K562 (cell line): ENCODE results near the gene BCAN. TPM values are rescaled to one million over a fixed set of nuclear protein-coding genes. Genes with fewer than 3 reads are reported as not detected.

Experiments used
- CBX8 ChIP-seq: fragments of 200-600 bp; sonication (generic); IDR thresholded peaks from 2 replicates; pipeline ENCODE4 v1.6.1; 2012; ENCODE audit warnings: borderline replicate concordance, mixed run types, low read depth, mild to moderate bottlenecking, moderate library complexity, mixed read lengths, low read length, control low read depth, inconsistent platforms; ENCODE audit not compliant: poor library complexity, severe bottlenecking; ENCODE audit errors: extremely low read depth
- FOXP1 ChIP-seq: sonication (generic); formaldehyde crosslinking; IDR thresholded peaks from 2 replicates; pipeline ENCODE4 v1.8.0; 2022; ENCODE audit warnings: mild to moderate bottlenecking, missing genetic modification reagents
- GABPA ChIP-seq: fragments of 200-800 bp; sonication (Bioruptor generic); conservative IDR thresholded peaks from 2 replicates; pipeline ENCODE4 v1.6.1; 2016; ENCODE audit warnings: low read depth, missing genetic modification characterization, missing compliant biosample characterization
- KLF16 ChIP-seq: IDR thresholded peaks from 2 replicates; pipeline ENCODE4 v1.6.1; 2016; ENCODE audit warnings: antibody characterized with exemption
- NFRKB ChIP-seq: fragments of 450-650 bp; IDR thresholded peaks from 2 replicates; pipeline ENCODE4 v1.6.1; 2016; ENCODE audit warnings: low read depth
- NR2C1 ChIP-seq, 2 experiments: fragments of 450-650 bp; IDR thresholded peaks; 2 replicates each; pipeline ENCODE4 v1.6.1; 2017; ENCODE audit warnings: mild to moderate bottlenecking in 2 of 2, antibody characterized with exemption in 1 of 2, inconsistent platforms in 1 of 2, missing compliant biosample characterization in 1 of 2, missing genetic modification characterization in 1 of 2
- SMARCE1 ChIP-seq: fragments of 450-650 bp; IDR thresholded peaks from 2 replicates; pipeline ENCODE4 v1.7.1; 2016; ENCODE audit warnings: mild to moderate bottlenecking
- TAF1 ChIP-seq: IDR thresholded peaks from 2 replicates; pipeline ENCODE4 v1.6.1; 2011; ENCODE audit warnings: mild to moderate bottlenecking, low read length, moderate library complexity; ENCODE audit not compliant: insufficient read depth, control insufficient read depth, severe bottlenecking; ENCODE audit errors: extremely low read depth
- ZBTB7A ChIP-seq: IDR thresholded peaks from 2 replicates; pipeline ENCODE4 v1.6.1; 2011; ENCODE audit warnings: low read depth, mild to moderate bottlenecking, low read length, moderate library complexity, borderline replicate concordance; ENCODE audit not compliant: control insufficient read depth
- ZNF24 ChIP-seq: fragments of 450-650 bp; IDR thresholded peaks from 2 replicates; pipeline ENCODE4 v1.6.1; 2016
- ZNF431 ChIP-seq: sonication (generic); formaldehyde crosslinking; IDR thresholded peaks from 2 replicates; pipeline ENCODE4 v1.8.0; 2022; ENCODE audit warnings: mild to moderate bottlenecking, missing genetic modification reagents
- polyA plus RNA-seq, 8 experiments: library from polyadenylated mRNA; depleted of rRNA in 4 of 8; stranded (reverse) in 5 of 8; unstranded in 3 of 8; fragments of >200 nt; fragmentation: Nextera tagmentation in 2 of 8; fragmentation: Illumina TruSeq in 1 of 8; extraction: Ambion mirVana in 2 of 8; extraction: Trizol in 1 of 8; gene quantifications; 2 replicates each; pipeline versions ENCODE4 v1.2.1 to v1.2.3, GENCODE V29; 2011 to 2014; ENCODE audit warnings: inconsistent platforms in 1 of 8, missing spikeins in 1 of 8
- total RNA-seq, 7 experiments: library from RNA; depleted of rRNA in 6 of 7; stranded (reverse); fragments of >200 nt in 6 of 7; fragmentation: Illumina TruSeq in 2 of 7; extraction: Trizol in 2 of 7; gene quantifications; 2 replicates each; pipeline versions ENCODE4 v1.2.1 to v1.2.3, GENCODE V29; 2011 to 2021; ENCODE audit warnings: low replicate concordance in 1 of 7
- TF ChIP-seq, protein P1 (sequence below), 2 experiments: fragments of 450-650 bp in 1 of 2; sonication (generic) in 1 of 2; formaldehyde crosslinking in 1 of 2; IDR thresholded peaks; 2 replicates each; pipeline versions ENCODE4 v1.7.1 to v1.9.0; 2016 to 2022; ENCODE audit warnings: inconsistent platforms in 1 of 2, mild to moderate bottlenecking in 1 of 2, missing genetic modification reagents in 1 of 2
- TF ChIP-seq, protein P2 (sequence below): sonication (generic); formaldehyde crosslinking; IDR thresholded peaks from 2 replicates; pipeline ENCODE4 v1.8.0; 2023; ENCODE audit warnings: mild to moderate bottlenecking, missing genetic modification reagents
- TF ChIP-seq, protein P3 (sequence below): fragments of 200-800 bp; sonication (Bioruptor generic); IDR thresholded peaks from 2 replicates; pipeline ENCODE4 v1.6.1; 2017; ENCODE audit warnings: missing genetic modification characterization, missing compliant biosample characterization

Gene BCAN
- total and polyA plus RNA-seq, 9 of the 15 experiments (the other 6 are each of a cell fraction or from before 2014, with no cell fraction given) = 0.04 to 0.33 (median 0.14) TPM; not detected in 5

DNA sequence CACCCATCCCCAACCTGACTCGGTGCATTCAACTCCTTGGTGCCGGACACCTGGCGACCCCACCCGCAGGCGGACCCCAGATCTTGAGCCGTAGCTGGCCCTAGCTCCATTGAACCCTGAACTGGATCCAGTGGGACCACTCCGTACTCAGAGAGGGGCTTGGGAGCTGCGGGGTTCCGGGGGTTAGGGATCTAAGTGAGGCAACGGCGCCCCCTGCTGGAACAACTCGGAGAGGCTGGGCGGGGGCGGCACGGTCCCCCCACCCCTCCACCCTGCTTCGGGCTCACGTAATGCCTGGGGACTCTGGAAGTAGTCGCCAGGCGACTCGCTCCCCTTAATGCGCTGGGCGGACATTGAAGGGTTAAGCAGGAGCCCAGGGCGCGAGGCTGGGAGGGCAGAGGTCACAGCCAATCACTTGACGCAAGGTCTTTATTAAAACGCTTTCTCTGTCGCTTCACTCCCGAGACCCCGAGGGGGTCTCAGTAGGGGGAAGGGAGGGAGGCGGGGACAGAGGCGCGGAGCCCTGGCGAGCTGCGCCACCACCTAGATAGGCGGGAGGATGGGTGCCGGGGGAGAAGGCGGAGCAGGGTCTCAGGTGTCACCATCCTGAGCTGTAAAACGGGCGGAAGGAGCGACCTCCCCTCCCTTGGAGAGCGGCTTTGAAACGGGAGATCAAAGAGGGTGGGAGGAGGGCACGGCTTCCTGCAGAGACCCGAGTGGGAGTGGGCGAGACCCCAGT lies 64.2 kb downstream of the BCAN start (continued):
- TF ChIP-seq, protein P1, sequence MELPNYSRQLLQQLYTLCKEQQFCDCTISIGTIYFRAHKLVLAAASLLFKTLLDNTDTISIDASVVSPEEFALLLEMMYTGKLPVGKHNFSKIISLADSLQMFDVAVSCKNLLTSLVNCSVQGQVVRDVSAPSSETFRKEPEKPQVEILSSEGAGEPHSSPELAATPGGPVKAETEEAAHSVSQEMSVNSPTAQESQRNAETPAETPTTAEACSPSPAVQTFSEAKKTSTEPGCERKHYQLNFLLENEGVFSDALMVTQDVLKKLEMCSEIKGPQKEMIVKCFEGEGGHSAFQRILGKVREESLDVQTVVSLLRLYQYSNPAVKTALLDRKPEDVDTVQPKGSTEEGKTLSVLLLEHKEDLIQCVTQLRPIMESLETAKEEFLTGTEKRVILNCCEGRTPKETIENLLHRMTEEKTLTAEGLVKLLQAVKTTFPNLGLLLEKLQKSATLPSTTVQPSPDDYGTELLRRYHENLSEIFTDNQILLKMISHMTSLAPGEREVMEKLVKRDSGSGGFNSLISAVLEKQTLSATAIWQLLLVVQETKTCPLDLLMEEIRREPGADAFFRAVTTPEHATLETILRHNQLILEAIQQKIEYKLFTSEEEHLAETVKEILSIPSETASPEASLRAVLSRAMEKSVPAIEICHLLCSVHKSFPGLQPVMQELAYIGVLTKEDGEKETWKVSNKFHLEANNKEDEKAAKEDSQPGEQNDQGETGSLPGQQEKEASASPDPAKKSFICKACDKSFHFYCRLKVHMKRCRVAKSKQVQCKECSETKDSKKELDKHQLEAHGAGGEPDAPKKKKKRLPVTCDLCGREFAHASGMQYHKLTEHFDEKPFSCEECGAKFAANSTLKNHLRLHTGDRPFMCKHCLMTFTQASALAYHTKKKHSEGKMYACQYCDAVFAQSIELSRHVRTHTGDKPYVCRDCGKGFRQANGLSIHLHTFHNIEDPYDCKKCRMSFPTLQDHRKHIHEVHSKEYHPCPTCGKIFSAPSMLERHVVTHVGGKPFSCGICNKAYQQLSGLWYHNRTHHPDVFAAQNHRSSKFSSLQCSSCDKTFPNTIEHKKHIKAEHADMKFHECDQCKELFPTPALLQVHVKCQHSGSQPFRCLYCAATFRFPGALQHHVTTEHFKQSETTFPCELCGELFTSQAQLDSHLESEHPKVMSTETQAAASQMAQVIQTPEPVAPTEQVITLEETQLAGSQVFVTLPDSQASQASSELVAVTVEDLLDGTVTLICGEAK (IDR thresholded peaks at IDR 0.05) = 0 out of 2 replicates have a peak, but pooled peaks have one; percentile 41
- TF ChIP-seq, protein P1 (CRISPR knock-in tag; IDR thresholded peaks at IDR 0.05) = no peak
- TF ChIP-seq, protein P2, sequence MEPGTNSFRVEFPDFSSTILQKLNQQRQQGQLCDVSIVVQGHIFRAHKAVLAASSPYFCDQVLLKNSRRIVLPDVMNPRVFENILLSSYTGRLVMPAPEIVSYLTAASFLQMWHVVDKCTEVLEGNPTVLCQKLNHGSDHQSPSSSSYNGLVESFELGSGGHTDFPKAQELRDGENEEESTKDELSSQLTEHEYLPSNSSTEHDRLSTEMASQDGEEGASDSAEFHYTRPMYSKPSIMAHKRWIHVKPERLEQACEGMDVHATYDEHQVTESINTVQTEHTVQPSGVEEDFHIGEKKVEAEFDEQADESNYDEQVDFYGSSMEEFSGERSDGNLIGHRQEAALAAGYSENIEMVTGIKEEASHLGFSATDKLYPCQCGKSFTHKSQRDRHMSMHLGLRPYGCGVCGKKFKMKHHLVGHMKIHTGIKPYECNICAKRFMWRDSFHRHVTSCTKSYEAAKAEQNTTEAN (CRISPR knock-in tag) = peak; percentile 57; the same call in 1 of the 2 replicates
- TF ChIP-seq TAF1 = peak; percentile 50
- TF ChIP-seq FOXP1 (CRISPR knock-in tag) = no peak
- TF ChIP-seq CBX8 = no peak
- peak; percentile 57 for TF ChIP-seq KLF16
- TF ChIP-seq GABPA = 0 out of 2 replicates have a peak, but pooled peaks have one; percentile 14
- peak; percentile 37; the same call in 1 of the 2 replicates for TF ChIP-seq ZNF24
- peak; percentile 68 for TF ChIP-seq NR2C1 (IDR thresholded peaks at IDR 0.05)
- peak; percentile 71 for TF ChIP-seq NR2C1 (tag; IDR thresholded peaks at IDR 0.05)
- peak; percentile 96 for TF ChIP-seq ZBTB7A
- TF ChIP-seq, protein P3, sequence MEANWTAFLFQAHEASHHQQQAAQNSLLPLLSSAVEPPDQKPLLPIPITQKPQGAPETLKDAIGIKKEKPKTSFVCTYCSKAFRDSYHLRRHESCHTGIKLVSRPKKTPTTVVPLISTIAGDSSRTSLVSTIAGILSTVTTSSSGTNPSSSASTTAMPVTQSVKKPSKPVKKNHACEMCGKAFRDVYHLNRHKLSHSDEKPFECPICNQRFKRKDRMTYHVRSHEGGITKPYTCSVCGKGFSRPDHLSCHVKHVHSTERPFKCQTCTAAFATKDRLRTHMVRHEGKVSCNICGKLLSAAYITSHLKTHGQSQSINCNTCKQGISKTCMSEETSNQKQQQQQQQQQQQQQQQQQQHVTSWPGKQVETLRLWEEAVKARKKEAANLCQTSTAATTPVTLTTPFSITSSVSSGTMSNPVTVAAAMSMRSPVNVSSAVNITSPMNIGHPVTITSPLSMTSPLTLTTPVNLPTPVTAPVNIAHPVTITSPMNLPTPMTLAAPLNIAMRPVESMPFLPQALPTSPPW (CRISPR knock-in tag) = peak; percentile 94
- peak; percentile 28; the same call in 1 of the 2 replicates for TF ChIP-seq NFRKB
- peak; percentile 52; the same call in 1 of the 2 replicates for TF ChIP-seq SMARCE1
- TF ChIP-seq ZNF431 (CRISPR knock-in tag) = 0 out of 2 replicates have a peak, but pooled peaks have one; percentile 56
